ENCODE data around the gene DHX15.

DNA sequence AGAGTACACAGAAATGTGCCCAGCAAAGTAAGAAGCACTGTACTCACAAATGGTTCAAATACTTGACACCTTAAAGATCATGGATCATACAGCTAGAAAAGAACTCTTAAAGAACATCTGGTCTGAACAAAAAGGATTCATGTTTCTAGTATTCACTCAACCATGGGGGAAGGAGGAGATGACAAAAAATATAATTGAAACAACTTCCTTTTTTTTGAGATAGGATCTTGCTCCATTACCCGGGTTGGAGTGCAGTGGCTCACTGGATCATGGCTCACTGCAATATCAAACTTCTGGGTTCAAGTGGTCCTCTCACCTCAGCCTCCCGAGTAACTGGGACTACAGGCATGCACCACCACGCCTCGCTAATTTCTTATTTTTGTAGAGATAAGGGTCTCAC is 6.0 kb downstream of the DHX15 start:
- TF ChIP-seq POLR2A (IDR thresholded peaks at IDR 0.05) (no peak), CTCF (IDR thresholded peaks at IDR 0.05) (no peak)
